Measurements from ENCODE around the gene PBX1.

PBX1 gene

DNA sequence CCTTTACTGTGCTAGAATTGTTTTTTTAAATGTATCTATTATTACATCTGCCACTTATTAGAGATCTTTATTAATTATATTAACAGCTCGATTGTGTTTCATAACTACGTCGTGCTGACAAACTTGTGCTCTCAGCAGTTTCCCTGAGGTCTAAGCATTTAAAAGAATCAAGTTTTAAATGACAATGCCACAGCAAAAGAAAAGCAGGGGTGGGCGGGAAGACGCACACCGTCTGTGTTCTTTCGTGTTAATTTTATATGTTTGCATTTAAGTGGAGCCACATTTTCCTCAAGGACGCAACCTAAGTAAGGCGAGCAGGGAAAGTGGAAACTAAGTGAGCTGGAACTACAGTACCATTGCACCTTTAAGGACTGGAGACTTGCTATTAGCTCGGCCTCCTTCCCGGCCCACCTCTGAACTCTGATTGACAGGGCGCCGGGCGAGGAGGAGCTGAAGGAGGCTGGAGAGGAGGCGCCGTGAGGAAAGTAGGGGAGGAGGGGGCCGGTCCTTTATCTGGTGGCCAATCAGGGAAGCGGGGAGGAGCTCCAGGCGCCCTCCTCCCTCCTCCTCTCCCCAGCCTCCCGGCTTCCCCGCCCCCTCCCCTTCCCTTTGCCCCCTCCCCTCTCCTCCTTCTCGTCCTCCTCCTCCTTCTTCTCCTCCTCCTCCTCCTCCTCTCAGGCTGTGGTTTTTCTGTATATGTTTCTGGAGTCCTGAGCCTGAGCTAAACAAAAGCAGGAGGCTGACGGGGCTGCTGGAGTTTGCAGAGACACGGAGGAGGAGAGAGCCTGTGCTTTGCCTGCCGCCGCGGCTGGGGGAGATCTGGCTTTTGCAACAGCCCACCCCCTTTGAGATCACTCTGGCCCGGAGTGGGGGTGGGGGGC lies at the start of gene PBX1 (continued):
- TF ChIP-seq, protein P1, sequence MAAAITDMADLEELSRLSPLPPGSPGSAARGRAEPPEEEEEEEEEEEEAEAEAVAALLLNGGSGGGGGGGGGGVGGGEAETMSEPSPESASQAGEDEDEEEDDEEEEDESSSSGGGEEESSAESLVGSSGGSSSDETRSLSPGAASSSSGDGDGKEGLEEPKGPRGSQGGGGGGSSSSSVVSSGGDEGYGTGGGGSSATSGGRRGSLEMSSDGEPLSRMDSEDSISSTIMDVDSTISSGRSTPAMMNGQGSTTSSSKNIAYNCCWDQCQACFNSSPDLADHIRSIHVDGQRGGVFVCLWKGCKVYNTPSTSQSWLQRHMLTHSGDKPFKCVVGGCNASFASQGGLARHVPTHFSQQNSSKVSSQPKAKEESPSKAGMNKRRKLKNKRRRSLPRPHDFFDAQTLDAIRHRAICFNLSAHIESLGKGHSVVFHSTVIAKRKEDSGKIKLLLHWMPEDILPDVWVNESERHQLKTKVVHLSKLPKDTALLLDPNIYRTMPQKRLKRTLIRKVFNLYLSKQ (tag by site-specific recombination; IDR thresholded peaks at IDR 0.05; ENCODE audit: borderline replicate concordance): no peak

DNA sequence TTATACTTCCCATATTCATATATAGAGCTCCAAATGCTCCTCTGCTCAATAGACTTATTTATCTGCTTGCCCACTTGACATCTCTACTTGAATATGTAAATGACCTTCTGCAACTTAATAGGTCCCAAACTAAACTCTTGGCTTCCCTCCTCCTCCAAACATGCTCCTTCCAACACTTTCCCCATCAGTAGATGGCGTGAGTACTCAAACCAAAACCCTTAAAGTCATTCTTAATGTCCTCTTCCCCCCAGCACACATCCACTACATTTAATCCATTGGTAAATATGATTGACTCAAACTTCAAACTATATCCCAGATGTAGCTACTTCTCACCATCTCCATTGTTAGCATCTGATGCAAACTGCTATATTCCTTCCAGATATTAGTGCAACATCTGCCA lies 48.5 kb upstream of the PBX1 start:
- H3K4me1 ChIP-seq (ENCODE audit: control insufficient read depth, insufficient read depth, low read length): no peaks in the 10 kb centered on the region
- H3K36me3 ChIP-seq (ENCODE audit: control insufficient read depth in 2 of 2, insufficient read depth in 1 of 2, low read length in 2 of 2): no peaks in the 10 kb centered on the region
- H3K27ac ChIP-seq (ENCODE audit: extremely low read depth, low read depth, low read length): no peak overlapping the region
- H3K4me3 ChIP-seq (ENCODE audit: low read depth, low read length): no peak overlapping the region
- no peaks in the 10 kb centered on the region for H3K9me3 ChIP-seq (ENCODE audit: control insufficient read depth, insufficient read depth, low read depth, low read length)
- ChIA-PET CTCF (interaction anchor here (0.6 to 1.6 kb wide), 2 partner anchors 108 to 536 kb away, joined by 3 to 6 read pairs; no protein-coding TSS in a partner anchor), POLR2A (no interaction called here)
- TF ChIP-seq ZNF239 (tag by site-specific recombination; IDR thresholded peaks at IDR 0.05) (no peak), ZNF529 (tag by site-specific recombination; IDR thresholded peaks at IDR 0.05; ENCODE audit: insufficient replicate concordance) (no peak), ELK4 (IDR thresholded peaks at IDR 0.05; ENCODE audit: borderline replicate concordance, low read depth, low read length) (no peak), ZNF654 (tag by site-specific recombination; IDR thresholded peaks at IDR 0.05; ENCODE audit: low read depth) (peak; percentile 41), ZNF610 (tag by site-specific recombination; IDR thresholded peaks at IDR 0.05; ENCODE audit: borderline replicate concordance) (no peak)
- TF ChIP-seq, protein P2, sequence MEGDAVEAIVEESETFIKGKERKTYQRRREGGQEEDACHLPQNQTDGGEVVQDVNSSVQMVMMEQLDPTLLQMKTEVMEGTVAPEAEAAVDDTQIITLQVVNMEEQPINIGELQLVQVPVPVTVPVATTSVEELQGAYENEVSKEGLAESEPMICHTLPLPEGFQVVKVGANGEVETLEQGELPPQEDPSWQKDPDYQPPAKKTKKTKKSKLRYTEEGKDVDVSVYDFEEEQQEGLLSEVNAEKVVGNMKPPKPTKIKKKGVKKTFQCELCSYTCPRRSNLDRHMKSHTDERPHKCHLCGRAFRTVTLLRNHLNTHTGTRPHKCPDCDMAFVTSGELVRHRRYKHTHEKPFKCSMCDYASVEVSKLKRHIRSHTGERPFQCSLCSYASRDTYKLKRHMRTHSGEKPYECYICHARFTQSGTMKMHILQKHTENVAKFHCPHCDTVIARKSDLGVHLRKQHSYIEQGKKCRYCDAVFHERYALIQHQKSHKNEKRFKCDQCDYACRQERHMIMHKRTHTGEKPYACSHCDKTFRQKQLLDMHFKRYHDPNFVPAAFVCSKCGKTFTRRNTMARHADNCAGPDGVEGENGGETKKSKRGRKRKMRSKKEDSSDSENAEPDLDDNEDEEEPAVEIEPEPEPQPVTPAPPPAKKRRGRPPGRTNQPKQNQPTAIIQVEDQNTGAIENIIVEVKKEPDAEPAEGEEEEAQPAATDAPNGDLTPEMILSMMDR (tag by site-specific recombination; IDR thresholded peaks at IDR 0.05): peak; percentile 73

DNA sequence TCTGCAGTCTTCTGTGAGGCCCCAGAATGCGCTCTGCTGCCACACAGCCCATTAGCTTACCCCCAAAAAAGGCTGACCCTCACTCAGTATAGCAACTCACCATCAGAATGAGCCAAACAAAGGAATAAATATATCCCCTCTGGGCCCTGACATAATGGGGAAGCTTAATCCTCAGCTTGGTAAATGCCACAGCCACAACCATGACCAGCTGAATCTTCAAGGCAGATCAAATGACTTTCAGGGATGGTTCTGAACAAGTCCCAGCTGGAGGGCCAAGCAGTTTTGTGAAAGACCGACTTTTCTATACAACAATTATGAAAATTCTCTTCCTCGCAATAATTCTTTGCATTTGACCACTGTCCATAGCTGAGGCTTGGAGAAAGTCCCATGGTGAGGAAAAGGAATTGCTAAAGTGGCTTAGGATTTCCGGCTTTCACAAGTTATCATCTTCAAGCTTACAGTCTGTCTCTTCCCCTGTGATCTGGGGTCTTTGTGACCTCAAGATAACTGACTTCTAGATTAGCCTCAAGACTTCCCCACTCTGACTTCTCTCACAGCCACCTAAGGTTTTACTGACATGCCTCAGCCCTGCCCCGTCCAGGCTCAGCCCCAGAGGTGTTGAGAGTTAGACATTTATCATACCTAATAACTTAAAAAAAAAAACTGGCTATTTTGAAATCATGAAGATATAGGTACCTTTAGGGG lies 47.8 kb upstream of the PBX1 start:
- TF ChIP-seq ZSCAN4 (tag by site-specific recombination; IDR thresholded peaks at IDR 0.05): no peak
- TF ChIP-seq ZSCAN16 (tag by site-specific recombination; IDR thresholded peaks at IDR 0.05): no peak
- no peak for TF ChIP-seq ZNF555 (tag by site-specific recombination; conservative IDR thresholded peaks at IDR 0.05)
- TF ChIP-seq REPIN1 (tag by site-specific recombination; IDR thresholded peaks at IDR 0.05; ENCODE audit: low read depth): no peak
- no peak for TF ChIP-seq ZNF341 (tag by site-specific recombination; IDR thresholded peaks at IDR 0.05; ENCODE audit: low read depth)
- no peak for TF ChIP-seq ZNF394 (tag by site-specific recombination; IDR thresholded peaks at IDR 0.05; ENCODE audit: borderline replicate concordance)
- no peak for TF ChIP-seq GLIS1 (tag by site-specific recombination; IDR thresholded peaks at IDR 0.05)
- TF ChIP-seq, protein P3, sequence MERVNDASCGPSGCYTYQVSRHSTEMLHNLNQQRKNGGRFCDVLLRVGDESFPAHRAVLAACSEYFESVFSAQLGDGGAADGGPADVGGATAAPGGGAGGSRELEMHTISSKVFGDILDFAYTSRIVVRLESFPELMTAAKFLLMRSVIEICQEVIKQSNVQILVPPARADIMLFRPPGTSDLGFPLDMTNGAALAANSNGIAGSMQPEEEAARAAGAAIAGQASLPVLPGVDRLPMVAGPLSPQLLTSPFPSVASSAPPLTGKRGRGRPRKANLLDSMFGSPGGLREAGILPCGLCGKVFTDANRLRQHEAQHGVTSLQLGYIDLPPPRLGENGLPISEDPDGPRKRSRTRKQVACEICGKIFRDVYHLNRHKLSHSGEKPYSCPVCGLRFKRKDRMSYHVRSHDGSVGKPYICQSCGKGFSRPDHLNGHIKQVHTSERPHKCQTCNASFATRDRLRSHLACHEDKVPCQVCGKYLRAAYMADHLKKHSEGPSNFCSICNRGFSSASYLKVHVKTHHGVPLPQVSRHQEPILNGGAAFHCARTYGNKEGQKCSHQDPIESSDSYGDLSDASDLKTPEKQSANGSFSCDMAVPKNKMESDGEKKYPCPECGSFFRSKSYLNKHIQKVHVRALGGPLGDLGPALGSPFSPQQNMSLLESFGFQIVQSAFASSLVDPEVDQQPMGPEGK (tag by site-specific recombination; IDR thresholded peaks at IDR 0.05): no peak
- POLR2A ChIA-PET: no interaction called here
- Histone ChIP-seq H3K27ac (ENCODE audit: extremely low read depth, low read depth, low read length) (no peak overlapping the region), H3K9me3 (ENCODE audit: control insufficient read depth, insufficient read depth, low read depth, low read length) (no peaks in the 10 kb centered on the region), H3K4me1 (ENCODE audit: control insufficient read depth, insufficient read depth, low read length) (no peaks in the 10 kb centered on the region), H3K36me3 (ENCODE audit: control insufficient read depth in 2 of 2, insufficient read depth in 1 of 2, low read length in 2 of 2) (no peaks in the 10 kb centered on the region), H3K4me3 (ENCODE audit: low read depth, low read length) (no peak overlapping the region)
- CTCF ChIA-PET: interaction anchor here (0.6 to 1.6 kb wide), 5 partner anchors 108 to 535 kb away, joined by 3 to 6 read pairs (median 4); no protein-coding TSS in a partner anchor
